ENCODE measurements around the gene OR8J3.
"Not testable (repeated sequence)": the region's sequence is repeated elsewhere in the genome, so short reads cannot be mapped to it uniquely, and the experiment has no call there.

The OR8J3 gene, protein sequence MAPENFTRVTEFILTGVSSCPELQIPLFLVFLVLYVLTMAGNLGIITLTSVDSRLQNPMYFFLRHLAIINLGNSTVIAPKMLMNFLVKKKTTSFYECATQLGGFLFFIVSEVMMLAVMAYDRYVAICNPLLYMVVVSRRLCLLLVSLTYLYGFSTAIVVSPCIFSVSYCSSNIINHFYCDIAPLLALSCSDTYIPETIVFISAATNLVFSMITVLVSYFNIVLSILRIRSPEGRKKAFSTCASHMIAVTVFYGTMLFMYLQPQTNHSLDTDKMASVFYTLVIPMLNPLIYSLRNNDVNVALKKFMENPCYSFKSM

DNA sequence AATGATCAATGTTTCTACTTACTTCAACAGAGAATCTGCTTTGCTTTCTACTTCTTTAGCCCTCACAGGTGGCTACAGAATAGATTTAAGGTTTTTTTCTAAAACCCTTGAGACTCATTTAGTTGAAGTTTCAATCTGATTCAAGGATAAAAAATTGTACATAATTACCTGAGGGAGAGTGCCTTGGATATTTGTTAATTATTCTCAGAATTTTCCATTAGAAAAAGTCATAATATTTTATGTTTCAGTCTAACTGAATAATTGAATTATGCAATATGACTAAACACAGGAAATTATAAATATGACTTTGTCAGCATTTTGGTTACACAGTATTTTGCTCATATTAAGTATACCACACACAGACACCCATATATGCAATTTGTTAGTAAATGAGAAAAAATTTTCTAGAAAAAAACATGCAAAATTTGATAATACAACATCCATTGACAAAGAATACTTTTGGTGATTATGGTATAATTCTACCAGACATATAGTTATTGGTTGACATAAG, at the start of gene OR8J3:
Gene OR8J3, minus strand, starts transcription at position 51 of the 511 bp plus-strand sequence. CDS start 2,483 bp downstream, outside the sequence.
- no peak for DNase-seq

DNA sequence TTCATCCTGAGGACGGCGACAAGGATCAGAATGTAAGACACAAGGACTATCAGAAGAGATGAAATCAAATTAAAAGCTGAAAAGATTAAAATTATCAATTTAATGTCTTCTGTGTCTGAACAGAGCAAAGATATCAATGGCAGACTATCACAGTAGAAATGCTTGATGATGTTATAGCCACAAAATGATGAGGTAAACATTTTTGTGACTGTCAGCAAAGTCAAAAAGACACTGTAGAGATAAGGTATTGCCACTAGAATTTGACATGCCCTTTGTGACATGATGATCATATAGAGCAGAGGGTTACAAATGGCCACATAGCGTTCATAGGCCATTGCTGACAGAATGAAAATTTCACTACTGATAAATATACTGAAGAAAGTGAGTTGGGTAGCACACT, 48.6 kb upstream of the OR8J3 start:
- no peak for DNase-seq

DNA sequence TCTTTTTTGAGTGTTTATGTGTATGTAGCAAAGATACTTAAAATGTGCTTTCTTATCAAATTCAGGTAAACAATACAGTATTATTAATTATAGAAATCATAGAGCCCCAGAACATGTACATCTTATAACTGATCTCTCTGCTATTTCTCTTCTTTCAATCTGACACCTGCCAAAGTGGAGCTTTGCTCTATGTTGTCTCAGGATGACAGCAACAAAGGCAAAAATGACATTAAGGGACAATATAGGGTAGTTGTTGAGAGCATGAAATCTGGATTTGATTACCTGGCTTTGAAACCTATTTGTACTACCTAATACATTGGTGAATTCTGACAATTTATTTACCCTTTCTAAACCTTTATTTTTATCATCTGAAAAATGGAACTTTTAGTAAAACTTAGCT, 43.5 kb upstream of the OR8J3 start:
- DNase-seq, result no peak

DNA sequence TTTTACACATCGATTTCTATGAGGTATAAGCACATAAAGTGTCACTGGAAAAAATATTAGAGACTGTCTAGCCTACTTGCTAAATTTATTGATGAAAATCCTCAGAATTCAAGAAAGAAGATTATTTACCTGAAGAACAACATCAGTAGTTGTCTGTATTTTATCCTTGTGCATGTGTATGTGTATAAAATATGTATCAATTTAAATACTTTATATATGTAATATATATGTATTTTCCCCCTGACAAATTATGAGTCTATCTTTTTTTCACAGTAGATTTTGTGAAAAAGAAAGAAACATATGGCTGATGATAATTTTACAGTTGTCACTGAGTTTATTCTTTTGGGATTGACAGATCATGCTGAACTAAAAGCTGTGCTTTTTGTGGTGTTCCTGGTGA, 36.3 kb upstream of the OR8J3 start, which contains the start of gene OR5J2:
Gene OR5J2, plus strand, starts transcription at position 301 of the 400 bp plus-strand sequence. Its CDS starts 0 bp downstream, at position 301.
- DNase-seq, result no peak

DNA sequence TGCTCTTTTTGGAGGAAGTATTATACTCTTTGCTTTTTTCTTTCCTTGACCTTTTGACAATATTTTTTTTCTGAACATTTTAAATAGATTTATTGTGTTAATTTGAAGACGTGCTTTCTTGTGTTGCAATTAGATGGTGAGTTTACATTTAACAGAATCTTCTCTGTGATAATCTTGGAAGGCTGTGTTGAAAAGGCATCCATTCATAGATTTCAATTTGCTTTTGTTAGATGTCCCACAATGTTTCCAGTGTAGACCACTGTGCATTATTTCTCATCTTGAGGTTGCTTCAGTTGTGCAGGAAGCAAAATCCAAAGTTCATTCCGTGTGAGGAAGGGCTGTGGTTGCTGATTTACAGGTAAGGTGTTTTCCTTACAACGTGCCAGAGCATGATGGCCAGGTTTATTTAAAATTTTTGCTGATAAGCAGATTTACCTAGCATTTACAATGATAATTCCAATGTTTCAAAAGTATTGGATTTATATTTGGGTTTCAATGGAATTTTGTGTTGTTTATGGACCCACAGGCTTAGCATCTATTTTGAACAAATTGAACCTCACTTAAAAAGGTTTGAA, 32.3 kb upstream of the OR8J3 start:
- DNase-seq, result no peak

DNA sequence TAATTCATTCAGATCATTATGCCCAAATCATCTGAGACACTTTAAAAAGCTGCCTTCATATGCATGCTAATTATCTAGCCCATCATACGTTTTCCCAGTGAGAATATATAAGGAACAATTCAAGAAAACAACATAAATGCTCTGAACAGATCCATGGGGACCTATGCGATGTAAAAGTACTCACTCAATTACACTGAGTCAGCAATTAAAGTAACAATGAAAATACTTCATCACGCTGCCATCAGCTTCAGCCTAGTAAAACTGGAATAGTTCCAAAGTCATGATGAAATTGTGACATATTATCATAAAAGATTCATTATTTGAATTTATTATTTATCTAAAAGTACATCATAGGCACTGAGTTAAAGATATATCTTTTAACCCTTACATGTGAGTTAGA, 23.8 kb upstream of the OR8J3 start:
- no peak for DNase-seq

DNA sequence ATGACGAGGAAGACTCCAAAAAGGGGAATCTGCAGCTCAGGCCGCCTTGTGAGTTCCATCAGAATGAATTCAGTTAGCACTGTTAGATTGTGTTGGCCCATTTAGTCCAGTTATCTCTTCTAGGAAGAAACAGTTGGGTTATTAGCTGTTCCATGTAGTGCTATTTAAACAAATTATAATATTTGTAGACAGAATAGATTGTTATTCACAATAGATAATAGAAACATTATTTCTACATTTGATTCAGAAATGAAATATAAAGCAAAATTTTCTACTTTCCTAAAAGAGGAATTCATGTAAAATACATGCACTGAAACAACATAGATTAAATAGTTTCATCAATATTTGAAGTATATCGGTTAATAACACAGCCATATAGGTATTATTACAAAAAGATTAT, 20.2 kb upstream of the OR8J3 start, which contains the start of gene OR8K5:
Gene OR8K5, minus strand, starts transcription at position 101 of the 400 bp plus-strand sequence. Its CDS starts 0 bp downstream, at position 101.
- no peak for DNase-seq

DNA sequence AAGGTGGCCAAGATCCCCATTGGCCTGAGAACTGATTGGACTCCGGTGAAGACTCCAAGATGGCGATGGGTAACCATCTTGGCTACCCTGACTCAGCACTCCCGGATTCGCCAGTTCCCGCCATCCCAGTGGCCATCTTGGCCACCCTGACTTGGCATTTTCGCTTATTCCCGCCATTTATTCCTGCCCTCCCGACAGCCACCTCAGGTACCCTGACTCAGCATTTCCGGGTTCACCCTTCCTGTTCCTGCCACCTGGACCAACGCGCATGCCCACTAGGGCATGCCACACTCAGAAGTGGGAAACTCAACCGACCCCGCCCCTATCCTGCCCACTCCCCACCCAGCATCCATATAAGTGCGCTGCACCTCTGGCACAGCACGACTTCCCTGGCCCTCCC, 12.3 kb upstream of the OR8J3 start:
- DNase-seq, result no peak

DNA sequence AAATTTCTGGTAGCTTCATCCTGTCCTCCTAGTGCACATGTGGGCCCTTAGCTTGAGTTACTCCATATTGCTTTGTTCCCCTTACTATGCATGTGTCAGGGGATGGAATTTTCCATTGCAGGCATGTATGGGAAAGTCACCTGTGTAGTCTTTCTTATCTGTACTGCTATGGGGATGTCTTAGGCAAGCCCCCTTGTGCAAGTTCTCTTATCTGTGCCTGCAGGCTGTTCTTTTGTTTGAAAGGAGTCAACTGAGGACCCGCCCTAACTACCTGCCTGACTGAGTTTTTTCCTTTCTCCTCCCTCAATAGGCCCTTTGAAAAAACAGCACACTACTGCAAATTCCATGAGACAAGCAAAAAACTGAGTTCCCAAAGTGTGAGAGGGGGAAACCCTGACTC, 11.4 kb upstream of the OR8J3 start:
- no peak for DNase-seq

DNA sequence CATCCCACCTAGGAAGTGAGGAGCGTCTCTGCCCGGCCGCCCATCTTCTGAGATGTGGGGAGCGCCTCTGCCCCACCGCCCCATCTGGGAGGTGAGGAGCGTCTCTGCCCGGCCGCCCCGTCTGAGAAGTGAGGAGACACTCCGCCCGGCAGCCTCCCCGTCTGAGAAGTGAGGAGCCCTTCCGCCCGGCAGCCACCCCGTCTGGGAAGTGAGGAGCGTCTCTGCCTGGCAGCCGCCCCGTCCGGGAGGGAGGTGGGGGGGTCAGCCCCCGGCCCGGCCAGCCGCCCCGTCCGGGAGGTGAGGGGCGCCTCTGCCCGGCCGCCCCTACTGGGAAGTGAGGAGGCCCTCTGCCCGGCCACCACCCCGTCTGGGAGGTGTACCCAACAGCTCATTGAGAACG, 3.7 kb upstream of the OR8J3 start:
- not testable (repeated sequence) for DNase-seq

DNA sequence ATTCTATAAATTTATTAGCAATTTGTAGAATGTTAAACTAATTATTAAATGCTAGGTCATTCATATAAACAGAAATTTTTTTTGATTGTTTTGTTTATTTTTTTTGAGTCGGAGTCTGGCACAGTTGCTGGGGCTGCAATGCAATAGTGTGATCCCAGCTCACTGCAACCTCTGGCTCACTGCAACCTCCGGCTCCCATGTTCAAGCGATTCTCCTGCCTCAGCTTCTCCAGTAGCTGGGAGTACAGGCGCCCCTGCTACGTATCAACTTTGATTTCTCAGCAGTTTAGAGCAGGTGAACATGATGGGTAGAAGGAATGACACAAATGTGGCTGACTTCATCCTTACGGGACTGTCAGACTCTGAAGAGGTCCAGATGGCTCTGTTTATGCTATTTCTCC, 17.9 kb downstream of the OR8J3 start, which contains the start of gene OR8H3:
Gene OR8H3, plus strand, starts transcription at position 301 of the 400 bp plus-strand sequence. Its CDS starts 0 bp downstream, at position 301.
- DNase-seq, result no peak

DNA sequence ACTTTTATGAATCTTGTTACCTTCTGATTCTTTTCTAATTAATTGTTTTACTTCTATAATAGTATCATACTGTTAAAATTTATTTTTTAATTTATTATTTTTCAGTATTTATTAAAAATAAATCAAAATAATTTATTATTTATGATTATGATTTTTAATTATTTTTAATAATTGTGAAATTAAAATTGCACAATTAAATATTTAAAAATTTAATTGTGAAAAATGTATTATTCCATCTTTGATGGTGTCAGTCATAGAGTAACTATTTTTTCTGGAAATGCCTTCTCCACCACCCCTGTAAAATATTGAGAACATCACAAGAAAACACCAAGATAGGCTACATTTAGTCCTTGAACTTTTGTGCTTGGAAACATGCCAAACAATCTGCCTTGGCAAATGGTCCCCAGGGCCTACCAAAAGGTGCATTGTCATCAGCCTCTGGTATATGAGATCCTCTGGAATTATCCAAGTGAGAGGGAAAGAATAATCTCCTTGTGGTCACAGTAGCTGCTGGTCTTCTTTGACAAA, 36.7 kb downstream of the OR8J3 start, which contains the start of gene OR8H2:
Gene OR8H2, plus strand, starts transcription at position 478 of the 528 bp plus-strand sequence. CDS start 1,356 bp downstream, outside the sequence.
- DNase-seq, result no peak

DNA sequence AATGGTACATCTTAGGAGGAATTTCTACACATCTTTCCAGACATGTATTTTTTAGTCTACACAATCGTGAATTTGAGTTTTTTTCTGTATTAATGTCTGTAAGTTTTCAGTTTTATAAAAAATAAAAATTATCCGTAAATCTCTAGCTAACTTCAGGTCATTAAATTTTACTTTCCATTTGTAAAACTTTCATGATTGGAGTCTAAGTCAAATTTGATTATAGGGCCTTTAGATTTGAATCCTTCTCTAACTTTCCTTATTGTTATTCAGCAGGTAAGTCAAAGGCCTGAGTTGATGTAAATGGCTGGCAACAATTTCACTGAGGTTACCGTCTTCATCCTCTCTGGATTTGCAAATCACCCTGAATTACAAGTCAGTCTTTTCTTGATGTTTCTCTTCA, 47.0 kb downstream of the OR8J3 start, which contains the start of gene OR8I2:
Gene OR8I2, plus strand, starts transcription at position 301 of the 400 bp plus-strand sequence. Its CDS starts 0 bp downstream, at position 301.
- DNase-seq, result no peak

DNA sequence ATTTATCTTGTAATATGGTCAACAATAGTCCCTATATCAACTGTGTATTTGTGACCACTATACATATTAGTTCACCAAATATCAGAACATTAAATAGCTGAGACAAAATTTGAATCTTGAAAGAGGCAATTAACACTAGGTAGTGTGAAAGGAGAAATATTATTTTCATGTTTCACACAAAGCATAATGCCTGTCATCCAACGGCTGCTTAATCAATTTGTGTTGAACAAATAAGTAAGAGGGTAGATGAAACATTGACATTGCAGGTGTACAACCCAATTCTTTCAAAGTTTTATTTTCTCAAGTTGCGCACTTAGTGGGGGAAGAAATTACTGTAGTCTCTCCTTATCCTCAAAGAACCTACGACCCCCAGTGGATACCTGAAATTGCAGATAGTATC, 50.3 kb downstream of the OR8J3 start:
- no peak for DNase-seq
